ENCODE results near the gene CCDC50.

DNA sequence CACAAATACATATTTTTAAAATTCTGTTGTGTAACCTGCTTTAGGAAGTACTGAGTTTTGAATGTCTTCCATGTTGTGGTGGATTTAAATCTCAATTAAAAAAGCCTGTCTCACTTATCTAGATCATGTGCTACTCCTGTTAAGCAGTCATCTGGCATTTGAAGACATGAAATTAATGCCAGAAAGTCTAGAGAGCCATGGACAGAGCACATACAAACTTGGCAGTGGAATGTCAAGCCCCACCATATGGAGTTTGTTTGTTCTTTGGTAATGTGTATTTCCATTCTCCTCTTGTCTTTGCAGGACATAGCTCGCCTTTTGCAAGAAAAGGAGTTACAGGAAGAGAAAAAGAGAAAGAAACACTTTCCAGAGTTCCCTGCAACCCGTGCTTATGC is 40.4 kb downstream of the CCDC50 start:
- TF ChIP-seq, protein P1, sequence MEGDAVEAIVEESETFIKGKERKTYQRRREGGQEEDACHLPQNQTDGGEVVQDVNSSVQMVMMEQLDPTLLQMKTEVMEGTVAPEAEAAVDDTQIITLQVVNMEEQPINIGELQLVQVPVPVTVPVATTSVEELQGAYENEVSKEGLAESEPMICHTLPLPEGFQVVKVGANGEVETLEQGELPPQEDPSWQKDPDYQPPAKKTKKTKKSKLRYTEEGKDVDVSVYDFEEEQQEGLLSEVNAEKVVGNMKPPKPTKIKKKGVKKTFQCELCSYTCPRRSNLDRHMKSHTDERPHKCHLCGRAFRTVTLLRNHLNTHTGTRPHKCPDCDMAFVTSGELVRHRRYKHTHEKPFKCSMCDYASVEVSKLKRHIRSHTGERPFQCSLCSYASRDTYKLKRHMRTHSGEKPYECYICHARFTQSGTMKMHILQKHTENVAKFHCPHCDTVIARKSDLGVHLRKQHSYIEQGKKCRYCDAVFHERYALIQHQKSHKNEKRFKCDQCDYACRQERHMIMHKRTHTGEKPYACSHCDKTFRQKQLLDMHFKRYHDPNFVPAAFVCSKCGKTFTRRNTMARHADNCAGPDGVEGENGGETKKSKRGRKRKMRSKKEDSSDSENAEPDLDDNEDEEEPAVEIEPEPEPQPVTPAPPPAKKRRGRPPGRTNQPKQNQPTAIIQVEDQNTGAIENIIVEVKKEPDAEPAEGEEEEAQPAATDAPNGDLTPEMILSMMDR (IDR thresholded peaks at IDR 0.05), result no peak
- TF ChIP-seq POLR2A (IDR thresholded peaks at IDR 0.05), result no peak

All from lower leg skin (tissue), 3 donors.